Smooth muscle cell (in vitro differentiated cells): ENCODE results near the gene IFNLR1. TPM values are rescaled to one million over a fixed set of nuclear protein-coding genes. Genes with fewer than 3 reads are reported as not detected.

ENCODE experiments used
- DNase-seq: peaks from one replicate; lab custom pipeline; 2025; ENCODE audit not compliant: unreplicated experiment; lab: John Stamatoyannopoulos, UW
- H2AFZ ChIP-seq: fragments of 200-600 bp; sonication (generic); 2 replicates; pipeline ENCODE4 v1.6.0; 2016; ENCODE audit warnings: antibody characterized with exemption, low read depth, mild to moderate bottlenecking
- H3F3A ChIP-seq: fragments of 200-600 bp; sonication (generic); 2 replicates; pipeline ENCODE4 v1.6.0; 2017; ENCODE audit warnings: antibody characterized with exemption, low read depth
- H3K27ac ChIP-seq: fragments of 200-600 bp; sonication (generic); 2 replicates; pipeline ENCODE4 v1.5.1; 2016; ENCODE audit warnings: low read depth, mild to moderate bottlenecking
- H3K27me3 ChIP-seq: fragments of 200-600 bp; sonication (generic); 2 replicates; pipeline ENCODE4 v1.6.1; 2016; ENCODE audit warnings: low read depth, mild to moderate bottlenecking
- H3K36me3 ChIP-seq: fragments of 200-600 bp; sonication (generic); 2 replicates; pipeline ENCODE4 v1.5.1; 2016; ENCODE audit warnings: low read depth
- H3K4me1 ChIP-seq: fragments of 200-600 bp; sonication (generic); 2 replicates; pipeline ENCODE4 v1.5.1; 2016; ENCODE audit warnings: low read depth
- H3K4me2 ChIP-seq: fragments of 200-600 bp; sonication (generic); 2 replicates; pipeline ENCODE4 v1.6.0; 2016; ENCODE audit warnings: mild to moderate bottlenecking
- H3K4me3 ChIP-seq: fragments of 200-600 bp; sonication (generic); 2 replicates; pipeline ENCODE4 v1.5.1; 2016; ENCODE audit warnings: mild to moderate bottlenecking
- H3K79me2 ChIP-seq: fragments of 200-600 bp; sonication (generic); 2 replicates; pipeline ENCODE4 v1.6.0; 2016; ENCODE audit warnings: low read depth, mild to moderate bottlenecking
- H3K9ac ChIP-seq: fragments of 200-600 bp; sonication (generic); 2 replicates; pipeline ENCODE4 v1.6.0; 2016; ENCODE audit warnings: low read depth
- H3K9me3 ChIP-seq: fragments of 200-600 bp; sonication (generic); replicated peaks from 2 replicates; pipeline ENCODE4 v1.5.1; 2016; ENCODE audit warnings: low read depth
- H4K20me1 ChIP-seq: fragments of 200-600 bp; sonication (generic); 2 replicates; pipeline ENCODE4 v1.6.0; 2016; ENCODE audit warnings: low read depth
- CTCF ChIP-seq: fragments of 200-600 bp; sonication (generic); IDR thresholded peaks from 2 replicates; pipeline ENCODE4 v1.5.1; 2017; ENCODE audit warnings: borderline replicate concordance, mild to moderate bottlenecking, antibody characterized with exemption; ENCODE audit not compliant: insufficient read depth, poor library complexity, severe bottlenecking
- WGBS: methylation state at CpG from one replicate; pipeline ENCODE4 v1.1.7; 2016; ENCODE audit warnings: low lambda C conversion rate; 5-methylcytosine and 5-hydroxymethylcytosine counted together
- polyA plus RNA-seq: library from polyadenylated mRNA; unstranded; fragments of >200 nt; fragmentation: Nextera tagmentation; extraction: Ambion mirVana; gene quantifications from 2 replicates; pipeline ENCODE4 v1.2.1, GENCODE V29; 2016
- total RNA-seq: library from RNA; depleted of rRNA; stranded (reverse); fragments of >200 nt; gene quantifications from 2 replicates; pipeline ENCODE4 v1.2.3, GENCODE V29; 2014

The IFNLR1 gene
- total and polyA plus RNA-seq, 2 experiments from 2014 or later: 0.25 to 0.67 TPM

- no peak for TF ChIP-seq CTCF
- WGBS: 98% methylated on average over 2 of the region's 2 CpGs
- no peak for DNase-seq
- Histone ChIP-seq H4K20me1 (no peaks in the 10 kb centered on the region), H3K27ac (no peak overlapping the region), H3K36me3 (no peaks in the 10 kb centered on the region), H3K4me1 (no peaks in the 10 kb centered on the region), H3K27me3 (peaks cover 10% of the 10 kb centered on the region), H3K4me3 (no peak overlapping the region), H3K4me2 (no peak overlapping the region), H3F3A (no peaks in the 10 kb centered on the region), H3K9me3 (no peaks in the 10 kb centered on the region), H2AFZ (no peak overlapping the region), H3K9ac (no peak overlapping the region), H3K79me2 (no peaks in the 10 kb centered on the region)
Measured at GRCh38 chr1:24224086-24224485, 37.0 kb upstream of the IFNLR1 start.

DNA sequence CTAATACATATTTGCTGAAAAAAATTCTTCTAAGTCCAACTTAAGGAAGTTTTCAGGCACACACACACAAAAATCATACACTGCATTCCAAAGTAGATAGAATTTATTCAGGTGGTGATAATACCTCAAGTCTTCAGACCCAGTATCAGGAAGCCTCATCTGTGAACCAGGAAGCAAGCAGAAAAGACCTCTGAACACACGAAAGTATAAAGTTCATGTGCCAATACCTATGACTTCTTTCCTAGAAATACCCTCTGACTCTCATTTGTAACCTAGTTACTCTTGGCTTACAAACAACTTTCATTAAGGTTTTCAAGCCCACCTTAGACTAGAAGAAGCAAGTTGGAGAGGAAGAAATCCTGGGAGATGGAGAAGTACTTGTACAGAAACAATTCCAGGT is 35.7 kb upstream of the IFNLR1 start:
- Histone ChIP-seq H3K4me1 (no peaks in the 10 kb centered on the region), H3K79me2 (no peaks in the 10 kb centered on the region), H3K36me3 (no peaks in the 10 kb centered on the region), H3K9ac (no peak overlapping the region), H4K20me1 (no peaks in the 10 kb centered on the region), H3F3A (no peaks in the 10 kb centered on the region), H2AFZ (no peak overlapping the region), H3K27me3 (peaks cover under 1% of the 10 kb centered on the region), H3K4me2 (no peak overlapping the region), H3K9me3 (no peaks in the 10 kb centered on the region), H3K27ac (no peak overlapping the region), H3K4me3 (no peak overlapping the region)
- 87% methylated on average over 1 of the region's 1 CpG for WGBS
- TF ChIP-seq CTCF: no peak
- DNase-seq: no peak

- WGBS: 79% methylated on average over 9 of the region's 9 CpGs
- no peaks in the 10 kb centered on the region for H4K20me1 ChIP-seq
- no peaks in the 10 kb centered on the region for H3F3A ChIP-seq
Measured at GRCh38 chr1:24222008-24222605, 35.0 kb upstream of the IFNLR1 start.

More at GRCh38 chr1:24222008-24222605, 35.0 kb upstream of the IFNLR1 start:
- TF ChIP-seq CTCF: no peak
- Histone ChIP-seq H3K79me2 (no peaks in the 10 kb centered on the region), H2AFZ (no peak overlapping the region), H3K4me2 (no peak overlapping the region), H3K4me3 (no peak overlapping the region), H3K27me3 (no peaks in the 10 kb centered on the region), H3K4me1 (no peaks in the 10 kb centered on the region), H3K36me3 (no peaks in the 10 kb centered on the region), H3K27ac (no peak overlapping the region), H3K9ac (no peak overlapping the region), H3K9me3 (no peaks in the 10 kb centered on the region)
- no peak for DNase-seq
